HG03442 (cell line): ENCODE results near the gene ADSS2.
"Not testable (repeated sequence)": the region's sequence is repeated elsewhere in the genome, so short reads cannot be mapped to it uniquely, and the experiment has no call there.

Experiments used
- ATAC-seq: cut with Tn5 transposase; IDR thresholded peaks from one replicate; pipeline ENCODE4 v1.9.1; 2021; ENCODE audit warnings: mild to moderate bottlenecking, moderate library complexity; ENCODE audit not compliant: unreplicated experiment

ADSS2 gene

DNA sequence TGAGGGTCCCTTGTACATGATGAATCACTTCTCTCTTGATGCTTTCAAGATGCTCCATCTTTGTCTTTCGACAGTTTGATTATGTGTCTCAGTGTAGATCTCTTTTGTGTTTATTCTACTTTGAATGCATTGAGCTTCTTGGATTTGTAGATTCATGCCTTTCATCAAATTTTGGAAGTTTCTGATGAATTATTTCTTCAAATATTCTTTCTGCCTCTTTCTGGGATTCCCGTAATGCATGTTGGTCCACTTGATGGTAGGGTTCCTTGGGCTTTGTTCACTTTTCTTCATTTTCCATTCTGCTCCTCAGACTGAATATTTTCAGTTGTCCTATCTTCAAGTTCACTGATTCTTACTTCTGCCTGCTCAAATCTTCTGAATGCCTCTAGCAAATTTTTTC is 50.7 kb downstream of the ADSS2 start:
- ATAC-seq = no peak

GRCh38 chr1:244397131-244397530 is 54.6 kb downstream of the ADSS2 start:
- no peak for ATAC-seq

GRCh38 chr1:244395965-244396364 is 55.7 kb downstream of the ADSS2 start:
- no peak for ATAC-seq

DNA sequence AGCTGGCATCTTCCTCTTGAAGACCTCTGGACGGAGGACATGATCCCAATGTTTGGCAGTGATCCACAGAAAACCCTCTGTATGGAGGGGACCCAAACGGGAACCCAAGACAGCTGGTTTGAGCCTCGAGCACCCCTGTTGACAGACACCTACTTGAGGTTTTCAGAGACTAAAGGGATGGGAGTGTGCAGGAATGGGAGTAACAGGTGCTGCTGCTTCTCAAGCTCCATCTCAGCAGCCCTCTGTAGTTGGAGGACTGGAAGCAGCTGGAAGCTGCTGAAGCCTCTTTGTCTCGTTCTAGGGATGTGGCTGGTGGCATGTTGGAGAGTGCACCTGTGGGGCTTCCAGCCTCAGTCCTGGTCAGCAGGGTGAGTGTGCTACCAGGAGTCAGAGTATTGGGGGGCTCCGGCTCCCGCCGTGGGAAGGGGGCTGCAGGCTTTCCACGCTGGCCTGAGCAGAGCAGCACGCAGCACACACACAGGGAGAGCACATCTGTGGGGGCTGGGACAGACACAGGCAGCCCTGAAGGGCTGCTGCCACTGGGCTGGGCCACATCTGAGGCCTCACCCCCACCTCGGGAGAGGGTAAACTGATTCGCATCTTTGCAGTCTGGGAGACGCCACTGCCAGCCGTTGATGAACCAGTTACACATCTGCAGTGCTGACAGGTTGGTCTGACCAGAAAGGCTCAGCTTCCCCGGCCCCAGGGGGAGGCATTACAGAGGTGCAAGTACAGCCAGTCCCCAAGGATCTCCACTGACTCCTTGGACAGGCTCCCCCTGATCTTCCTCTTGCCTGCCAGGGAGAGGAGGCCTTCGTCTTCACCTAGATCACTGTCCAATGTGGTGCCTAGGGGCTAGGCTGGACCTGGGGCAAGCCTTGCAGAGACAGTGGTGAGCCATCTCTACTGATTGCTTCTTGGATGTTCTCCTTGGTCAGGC is 56.6 kb downstream of the ADSS2 start:
- no peak for ATAC-seq

DNA sequence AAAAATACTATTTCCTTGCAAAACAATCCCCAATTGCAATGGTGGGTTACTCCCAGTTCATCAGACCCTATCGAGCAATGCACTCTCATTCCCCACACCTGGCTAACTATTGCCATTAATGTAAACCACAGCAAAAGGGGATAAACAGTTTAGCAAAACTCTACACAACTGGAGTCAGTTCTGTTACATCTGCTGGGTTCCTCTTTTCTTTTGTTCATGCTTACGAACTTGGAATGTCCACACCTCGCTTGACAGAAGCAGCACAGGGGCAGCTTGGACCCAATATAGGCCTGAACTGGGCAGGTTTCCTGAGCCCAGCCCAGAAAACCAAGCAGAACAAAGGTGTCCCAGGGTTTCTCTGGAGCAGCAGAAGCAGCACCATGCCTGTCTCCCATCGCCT is 57.4 kb downstream of the ADSS2 start:
- no peak for ATAC-seq

GRCh38 chr1:244393604-244394176 is 58.0 kb downstream of the ADSS2 start:
- no peak for ATAC-seq

DNA sequence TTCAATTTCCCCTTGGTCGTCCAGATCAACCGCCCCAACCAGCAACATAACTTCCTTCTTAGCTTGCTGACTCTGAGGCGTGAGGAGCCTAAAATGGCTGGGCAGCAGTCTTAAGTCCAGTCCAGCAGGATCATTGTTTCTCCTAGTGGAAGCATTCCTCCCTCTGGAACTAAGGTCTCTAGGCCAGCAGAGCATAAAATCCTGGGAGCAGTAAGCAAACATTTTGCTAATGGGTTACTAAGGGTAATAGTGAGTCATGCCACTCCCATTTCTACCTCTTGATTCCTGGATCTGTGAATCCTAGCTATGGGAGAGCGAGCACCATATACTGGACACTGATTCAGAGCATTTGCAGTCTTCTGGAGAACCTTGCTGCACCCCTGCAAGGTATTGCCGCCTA is 59.9 kb downstream of the ADSS2 start:
- no peak for ATAC-seq

DNA sequence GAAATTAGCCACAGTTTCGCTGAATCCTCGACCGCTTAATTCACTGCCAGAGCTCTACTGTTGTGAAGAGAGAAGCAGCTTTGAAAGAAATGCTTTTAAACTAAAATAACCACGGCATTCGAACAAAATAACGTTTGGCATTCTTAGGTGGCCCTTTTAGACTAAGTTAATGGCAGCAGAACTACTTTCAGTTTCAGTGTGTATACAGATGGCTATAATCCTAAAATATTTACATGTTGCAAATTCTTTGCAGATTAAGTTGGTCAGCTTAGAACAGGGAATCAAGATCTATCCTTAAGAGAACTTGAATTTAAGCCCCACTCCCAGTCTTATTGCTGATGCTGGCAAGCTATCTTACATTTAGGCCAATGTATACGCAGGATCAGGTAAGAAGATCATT is 62.7 kb downstream of the ADSS2 start:
- ATAC-seq = no peak

- ATAC-seq = no peak
Observed at GRCh38 chr1:244387415-244387814, 64.3 kb downstream of the ADSS2 start.

DNA sequence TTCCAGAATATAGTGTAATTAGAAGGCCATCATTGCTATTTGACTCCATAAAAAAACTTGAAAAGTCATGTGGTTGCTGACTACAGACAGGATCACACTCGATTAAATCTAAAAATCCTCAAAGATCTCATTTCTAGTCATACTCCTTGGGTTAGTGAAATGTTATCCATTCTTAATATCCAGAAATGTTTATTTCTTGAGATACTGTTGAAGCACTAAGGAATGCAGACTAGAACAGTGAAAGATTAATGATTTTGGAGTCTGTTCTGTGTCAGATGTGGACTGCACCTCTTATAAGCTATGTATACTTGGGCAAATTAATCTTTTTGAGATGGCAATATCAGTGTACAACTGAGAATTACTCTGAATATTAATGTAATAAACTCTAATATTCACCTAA is 65.1 kb downstream of the ADSS2 start:
- ATAC-seq = no peak

DNA sequence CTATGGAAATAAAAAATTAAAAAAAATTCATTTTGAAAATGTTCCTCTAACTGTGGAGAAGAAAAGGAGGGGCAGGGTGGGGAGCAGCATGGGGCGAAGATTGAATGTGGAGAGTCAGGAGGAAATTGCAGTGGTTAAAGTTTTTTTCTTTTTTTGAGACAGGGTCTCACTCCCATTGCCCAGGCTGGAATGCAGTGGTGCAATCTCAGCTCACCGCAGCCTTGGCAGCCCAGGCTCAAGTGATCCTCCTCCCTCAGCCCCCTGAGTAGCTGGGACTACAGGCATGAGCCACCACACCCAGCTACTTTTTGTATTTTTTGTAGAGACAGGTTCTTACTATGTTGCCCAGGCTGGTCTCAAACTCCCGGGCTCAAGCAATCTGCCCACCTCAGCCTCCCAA is 67.6 kb downstream of the ADSS2 start:
- ATAC-seq = no peak

- ATAC-seq = no peak
Observed at GRCh38 chr1:244383278-244383884, 68.3 kb downstream of the ADSS2 start.

GRCh38 chr1:244381878-244382565 is 69.7 kb downstream of the ADSS2 start:
- ATAC-seq = no peak

GRCh38 chr1:244376126-244376525 is 75.6 kb downstream of the ADSS2 start:
- ATAC-seq = no peak

DNA sequence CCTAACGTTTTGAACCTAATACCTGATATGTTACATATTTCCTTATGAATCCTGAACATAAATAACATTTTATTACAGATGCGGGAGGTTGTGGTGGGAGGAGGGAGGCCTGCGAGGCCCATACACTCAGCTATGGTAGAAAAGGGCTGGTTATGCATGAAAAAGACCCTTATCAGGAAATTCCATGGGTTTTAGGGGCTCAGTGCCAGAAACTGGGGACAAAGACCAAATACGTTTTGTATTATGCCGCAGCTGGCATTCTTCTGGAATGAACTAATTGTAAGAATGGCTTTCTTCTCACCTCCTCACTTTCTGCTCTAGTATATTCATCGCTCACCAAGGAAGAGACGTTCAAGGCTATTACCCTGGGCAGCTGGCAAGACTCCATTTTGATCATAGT is 76.7 kb downstream of the ADSS2 start:
- no peak for ATAC-seq

DNA sequence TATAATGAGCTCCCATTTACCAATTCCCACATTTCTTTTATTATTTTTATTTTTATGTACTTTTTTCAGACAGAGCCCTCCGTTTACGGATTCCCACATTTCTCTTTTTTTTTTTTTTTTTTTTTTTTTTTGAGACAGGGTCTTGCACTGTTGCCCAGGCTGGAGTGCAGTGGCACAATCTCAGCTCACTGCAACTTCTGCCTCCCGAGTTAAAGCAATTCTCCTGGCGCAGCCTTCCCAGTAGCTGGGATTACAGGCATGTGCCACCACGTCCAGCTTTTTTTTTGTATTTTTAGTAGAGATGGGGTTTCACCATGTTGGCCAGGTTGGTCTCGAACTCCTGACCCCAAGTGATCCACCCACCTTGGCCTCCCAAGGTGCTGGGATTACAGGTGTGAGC is 77.2 kb downstream of the ADSS2 start:
- not testable (repeated sequence) for ATAC-seq

GRCh38 chr1:244371242-244372141 is 80.2 kb downstream of the ADSS2 start:
- peak; percentile 96 for ATAC-seq

DNA sequence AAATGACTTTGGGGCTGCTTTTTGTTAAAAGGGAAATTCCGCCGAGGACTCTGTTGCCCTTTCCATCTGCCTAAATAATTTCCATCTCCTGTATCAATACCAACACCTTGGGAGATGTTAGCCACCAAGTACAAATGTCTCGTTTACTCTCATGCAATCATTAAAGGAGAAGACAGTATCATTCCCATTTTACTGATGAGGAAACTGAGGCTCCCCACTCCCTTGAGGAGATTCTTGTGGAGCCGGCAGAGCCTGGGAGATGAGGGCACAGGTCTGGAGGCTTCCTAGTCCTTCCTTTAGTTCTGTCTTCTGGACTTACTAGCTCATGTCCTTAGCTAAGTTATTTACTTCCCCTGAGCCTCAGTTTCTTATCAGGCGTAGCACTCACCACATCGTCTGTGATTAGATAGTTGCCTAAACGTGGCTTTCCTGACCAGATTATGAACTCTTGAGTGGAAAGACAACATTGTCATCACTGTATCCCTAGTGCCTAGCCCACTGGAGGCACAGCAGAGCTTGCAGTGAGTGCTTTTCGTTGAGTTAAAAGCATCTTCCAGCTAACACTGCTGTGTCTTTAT is 81.6 kb downstream of the ADSS2 start:
- ATAC-seq = no peak

GRCh38 chr1:244369256-244370057 is 82.3 kb downstream of the ADSS2 start:
- no peak for ATAC-seq
